A673 (cell line): ENCODE results near the gene TMEM255B.

ENCODE experiments used
- CTCF ChIP-seq: fragments of 300-800, 200-600 bp; sonication (generic); conservative IDR thresholded peaks from 2 replicates; pipeline ENCODE4 v1.5.1; 2017; ENCODE audit warnings: low read depth, mild to moderate bottlenecking, antibody characterized with exemption, low read length, moderate library complexity, mixed read lengths
- EZH2 ChIP-seq: fragments of 200-600 bp; sonication (generic); IDR thresholded peaks from 2 replicates; pipeline ENCODE4 v1.6.1; 2017; ENCODE audit warnings: borderline replicate concordance, low read depth, mild to moderate bottlenecking, mixed read lengths, antibody characterized with exemption, low read length; ENCODE audit not compliant: poor library complexity, severe bottlenecking

GRCh38 chr13:113756441-113757097 is 2.5 kb upstream of the TMEM255B start:
- no peak for TF ChIP-seq CTCF
- TF ChIP-seq EZH2, result no peak
